GM21423 (cell line): ENCODE results near the gene TMEM117.
A peak's percentile ranks its signal among the peaks of the same experiment; 100 is the strongest.
"Not testable (repeated sequence)": the region's sequence is repeated elsewhere in the genome, so short reads cannot be mapped to it uniquely, and the experiment has no call there.

Experiments used
- ATAC-seq: cut with Tn5 transposase; IDR thresholded peaks from one replicate; pipeline ENCODE4 v1.9.1; 2021; ENCODE audit warnings: mild to moderate bottlenecking, moderate library complexity; ENCODE audit not compliant: unreplicated experiment

The TMEM117 gene

DNA sequence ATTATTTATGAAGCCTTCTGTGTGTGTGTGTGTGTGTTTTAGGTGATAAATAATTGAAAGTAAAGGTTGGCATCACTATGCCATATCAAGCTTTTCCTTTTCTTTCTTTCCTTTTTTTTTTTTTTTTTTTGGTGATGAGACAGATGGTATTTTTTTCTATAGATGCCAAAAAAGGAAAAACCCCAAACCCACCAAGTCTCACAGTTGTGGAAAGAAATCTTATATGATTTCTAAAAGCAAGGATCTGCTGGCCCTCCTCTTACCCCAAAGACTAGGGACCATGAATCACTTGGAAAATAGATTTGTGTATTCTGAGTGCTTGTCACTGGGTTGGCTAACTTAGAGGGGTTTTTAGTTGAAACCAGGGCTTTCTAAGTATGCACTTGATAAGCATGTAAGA is 181.3 kb downstream of the TMEM117 start:
- no peak for ATAC-seq

DNA sequence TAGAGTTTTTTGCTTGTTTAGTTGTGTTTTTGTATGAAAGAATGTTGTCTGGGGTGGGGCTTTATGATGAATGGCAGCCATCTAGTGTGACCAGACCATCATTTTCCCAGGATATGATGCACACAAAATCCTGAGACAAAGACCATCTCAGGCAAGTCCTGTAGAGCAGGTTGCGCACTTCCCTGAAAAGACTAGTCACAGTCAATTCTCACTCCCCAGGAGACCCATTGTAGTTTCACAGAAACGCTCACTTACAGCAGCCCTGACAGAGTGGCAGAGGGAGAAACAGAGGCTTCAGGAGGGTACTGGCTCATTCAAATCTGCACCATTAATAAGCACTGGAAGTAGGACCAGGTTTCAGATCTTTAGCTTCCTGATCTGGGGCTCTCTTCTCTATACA is 183.2 kb downstream of the TMEM117 start:
- ATAC-seq = no peak

DNA sequence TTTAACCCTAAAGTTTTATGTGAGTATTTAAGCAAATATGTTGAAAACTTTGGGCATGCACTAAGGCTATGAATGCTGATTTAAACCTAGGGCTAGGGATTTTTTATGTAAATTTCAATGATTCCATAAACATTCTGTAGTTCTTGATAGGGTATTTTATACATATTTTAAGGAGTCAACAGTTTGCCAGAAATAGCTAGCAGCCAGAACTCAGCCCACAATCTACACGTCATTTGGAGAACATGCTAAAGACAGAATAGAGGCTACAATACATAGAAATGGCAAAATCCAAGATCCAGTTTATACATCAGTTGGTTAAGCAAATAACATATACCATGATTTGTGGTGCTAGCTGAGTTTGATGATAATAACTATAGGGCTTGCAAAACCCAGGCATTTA is 184.7 kb downstream of the TMEM117 start:
- ATAC-seq = no peak

DNA sequence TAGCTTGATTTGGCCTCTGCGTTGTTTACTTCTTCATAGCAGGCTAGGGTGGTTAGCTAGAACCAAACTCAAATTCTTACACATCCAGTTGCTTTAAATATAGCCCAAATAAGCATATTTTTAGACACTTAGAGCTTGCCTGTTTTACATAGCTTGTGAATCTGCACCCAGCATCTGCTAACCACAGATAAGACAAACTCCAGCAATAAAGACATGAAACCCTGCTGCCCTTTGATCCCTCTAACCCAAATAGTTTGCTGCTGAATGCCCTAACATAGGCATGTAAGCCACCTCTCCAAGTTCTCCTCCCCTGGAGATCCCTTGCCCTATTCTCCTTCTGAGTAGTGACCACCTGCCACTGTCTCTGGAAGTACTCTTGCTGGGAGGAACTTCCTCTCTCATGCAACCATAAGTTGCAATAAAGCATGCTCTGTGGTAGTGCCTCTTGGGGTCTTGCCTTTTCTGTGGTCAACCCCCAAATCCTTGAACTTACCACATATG is 185.6 kb downstream of the TMEM117 start:
- ATAC-seq = peak; percentile 59

DNA sequence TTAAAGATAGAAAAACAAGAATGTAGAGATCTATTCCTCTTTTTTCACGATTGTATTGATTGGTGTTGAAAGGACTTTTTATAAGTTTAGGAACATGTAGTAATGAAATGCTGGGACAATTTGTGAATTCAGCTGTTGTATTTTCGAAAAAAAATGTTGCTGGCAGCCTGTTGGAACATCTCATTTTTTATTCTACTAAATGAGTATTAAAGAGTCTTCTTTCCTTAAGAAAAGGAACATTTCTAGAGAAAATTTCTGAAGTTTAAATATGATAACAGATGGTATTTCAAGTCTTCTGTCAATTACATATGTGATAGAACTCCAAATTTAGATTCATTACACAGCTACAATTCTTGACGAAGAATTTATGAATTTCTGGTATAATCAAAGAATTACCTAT is 189.6 kb downstream of the TMEM117 start:
- no peak for ATAC-seq

DNA sequence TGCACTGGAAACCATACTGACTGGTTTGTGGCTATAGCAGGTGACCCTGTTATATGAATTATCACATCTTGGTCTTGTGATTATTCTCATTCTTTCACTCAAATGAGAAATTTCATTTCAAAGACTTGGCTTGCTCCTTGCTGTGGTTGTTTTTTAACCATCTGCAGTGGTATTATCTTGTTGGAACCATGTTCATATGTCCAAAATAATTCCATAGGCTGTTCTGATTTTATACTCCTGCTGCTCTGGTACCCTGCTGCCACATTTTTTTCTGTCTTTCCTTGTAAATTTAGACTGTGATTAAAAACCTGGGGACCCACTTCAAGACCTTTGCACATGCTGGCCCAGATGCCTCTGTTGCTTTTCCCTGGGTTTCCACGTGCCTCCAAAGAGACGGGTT is 190.2 kb downstream of the TMEM117 start:
- ATAC-seq = no peak

DNA sequence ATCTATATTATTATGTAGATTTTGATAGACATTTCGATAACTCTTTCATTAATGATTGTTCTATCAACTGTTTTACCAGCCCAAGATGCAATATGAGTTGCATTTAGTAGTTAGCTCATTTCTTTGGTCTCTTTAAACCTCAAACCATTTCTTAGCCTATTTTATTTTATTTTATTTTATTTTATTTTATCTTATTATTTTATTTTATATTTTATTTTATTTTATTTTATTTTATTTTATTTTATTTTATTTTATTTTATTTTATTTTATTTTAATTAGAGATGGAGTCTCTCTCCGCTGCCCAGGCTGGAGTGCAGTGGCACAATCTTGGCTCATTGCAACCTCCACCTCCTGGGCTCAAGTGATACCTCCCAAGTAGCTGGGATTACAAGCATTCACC is 191.0 kb downstream of the TMEM117 start:
- ATAC-seq = not testable (repeated sequence)

DNA sequence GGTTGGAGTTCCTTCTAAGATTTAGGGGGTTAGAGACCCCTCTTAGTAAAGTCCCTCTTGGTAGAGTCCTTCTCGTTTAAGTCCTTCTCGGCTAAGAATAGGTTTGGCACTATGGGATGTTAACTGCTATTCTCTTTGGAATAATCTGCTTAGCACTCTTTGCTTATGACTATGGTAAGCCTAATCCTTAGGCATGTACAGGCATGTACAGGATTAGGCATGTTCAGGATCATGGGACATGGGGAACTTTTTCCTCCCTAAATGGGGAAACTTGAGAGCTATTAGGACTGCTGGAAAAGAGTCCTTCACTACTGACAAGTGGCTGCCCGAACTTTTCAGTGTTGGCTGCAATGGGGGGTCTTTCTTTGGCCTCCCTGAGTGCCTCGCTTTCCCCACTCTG is 193.3 kb downstream of the TMEM117 start:
- ATAC-seq = no peak

DNA sequence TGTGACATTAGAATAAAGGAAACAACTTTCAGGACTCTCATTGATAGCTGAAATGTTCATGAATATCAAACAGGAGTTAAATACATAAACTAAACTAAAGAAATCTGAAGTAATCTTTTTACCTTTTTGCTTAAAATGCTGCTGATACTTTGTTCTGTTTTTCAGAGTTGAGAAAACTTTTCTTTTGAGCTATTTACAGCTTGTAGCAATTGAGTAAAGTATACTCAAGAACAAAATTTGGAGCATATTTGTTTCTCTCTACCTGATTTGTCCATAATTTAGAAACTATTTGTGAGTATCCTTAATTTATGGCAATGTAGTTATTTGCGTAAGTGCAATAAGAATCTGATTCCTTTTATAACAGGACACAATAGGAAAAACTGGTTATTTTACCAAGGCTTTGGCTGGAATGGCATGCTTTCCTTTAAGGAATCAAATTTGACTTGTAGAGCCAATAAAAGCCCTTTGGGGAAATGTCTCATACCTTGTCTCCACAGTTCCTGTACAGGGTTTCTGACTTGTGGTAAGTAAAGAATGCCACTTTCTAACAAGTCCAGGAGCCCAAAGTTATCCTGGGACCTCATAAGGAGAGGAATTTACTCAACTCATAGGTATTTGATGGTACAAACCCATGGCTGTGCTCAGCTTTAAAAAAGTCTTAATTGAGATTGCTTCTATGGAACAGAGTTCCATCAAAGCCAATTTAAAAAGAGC is 195.7 kb downstream of the TMEM117 start:
- no peak for ATAC-seq

DNA sequence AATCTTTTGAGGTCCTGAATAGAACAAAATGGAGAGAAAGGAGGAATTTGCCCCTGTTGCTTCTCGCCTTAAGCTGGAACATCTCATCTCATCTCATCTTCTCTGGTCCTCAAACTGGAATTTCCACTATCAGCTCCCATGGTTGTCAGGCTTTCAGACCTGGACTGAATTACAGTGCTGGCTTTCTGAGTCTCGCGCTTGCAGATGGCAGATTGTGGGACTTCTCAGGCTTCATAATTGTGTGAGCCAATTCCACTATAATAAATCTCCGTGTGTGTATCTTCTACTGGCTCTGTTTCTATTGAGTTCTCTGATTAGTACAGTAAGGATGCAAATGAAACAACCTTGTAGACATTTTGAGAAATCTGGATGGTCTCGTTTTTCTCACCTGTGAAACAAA is 199.0 kb downstream of the TMEM117 start:
- no peak for ATAC-seq

DNA sequence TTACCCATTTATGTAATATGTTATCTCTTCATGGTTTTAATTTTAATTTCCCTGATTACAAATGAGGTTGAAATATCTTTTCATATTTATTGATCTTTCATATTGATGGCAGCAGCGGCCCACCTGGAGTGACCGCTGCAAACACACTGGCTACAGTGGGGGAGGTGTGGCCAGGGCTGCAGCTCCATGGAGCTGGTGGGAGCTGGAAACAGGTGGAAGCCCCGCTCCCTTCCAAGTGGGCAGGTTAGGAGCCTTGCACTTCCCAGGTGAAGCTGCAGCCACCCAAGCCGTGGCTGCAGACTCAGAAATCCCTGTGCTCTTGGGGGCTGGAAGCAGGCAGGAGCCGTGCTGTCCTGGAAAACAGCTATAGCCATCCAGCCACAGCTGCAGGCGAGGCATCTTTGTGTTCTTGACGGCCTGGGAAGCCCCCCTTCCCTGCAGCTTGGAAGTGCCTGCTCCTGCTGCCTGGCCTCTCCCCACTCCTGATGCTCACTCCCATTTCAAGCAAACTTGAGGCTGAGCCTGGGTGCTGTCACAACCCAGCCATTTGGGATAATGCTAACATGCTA is 201.1 kb downstream of the TMEM117 start:
- ATAC-seq = no peak

DNA sequence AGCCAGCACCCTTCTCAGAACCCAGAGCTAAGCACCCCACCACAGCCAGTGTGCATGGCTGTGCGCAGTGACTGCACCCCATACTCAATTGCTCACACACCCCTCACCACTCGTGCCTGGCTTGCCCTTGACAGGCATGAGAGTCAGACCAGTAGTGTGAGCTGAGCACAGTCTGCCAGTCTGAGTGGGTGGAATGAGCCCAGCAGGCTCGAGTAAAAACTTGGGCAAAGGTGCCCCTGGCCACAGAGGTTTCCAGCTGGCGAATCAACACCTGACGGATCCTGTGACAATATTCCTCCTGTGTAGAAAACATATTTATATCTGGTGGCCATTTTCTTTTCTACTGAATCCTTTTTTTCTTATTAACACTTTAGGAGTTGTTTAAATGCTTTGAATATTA is 202.5 kb downstream of the TMEM117 start:
- no peak for ATAC-seq

DNA sequence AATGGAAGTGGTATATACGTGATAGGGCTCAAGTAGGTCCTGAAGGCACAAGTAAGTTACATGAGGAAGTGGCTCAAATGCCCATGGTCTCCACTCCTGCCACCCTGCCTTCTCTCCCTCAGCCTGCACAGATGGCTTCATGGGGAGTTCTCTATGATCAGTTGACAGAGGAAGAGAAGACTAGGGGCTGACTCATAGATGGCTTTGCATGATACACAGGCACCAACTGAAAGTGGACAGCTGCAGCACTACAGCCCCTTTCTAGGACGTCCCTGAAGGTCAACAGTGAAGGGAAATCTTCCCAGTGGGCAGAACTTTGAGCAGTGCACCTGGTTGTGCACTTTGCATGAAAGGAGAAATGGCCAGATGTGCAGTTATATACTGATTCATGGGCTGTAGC is 208.6 kb downstream of the TMEM117 start:
- not testable (repeated sequence) for ATAC-seq

DNA sequence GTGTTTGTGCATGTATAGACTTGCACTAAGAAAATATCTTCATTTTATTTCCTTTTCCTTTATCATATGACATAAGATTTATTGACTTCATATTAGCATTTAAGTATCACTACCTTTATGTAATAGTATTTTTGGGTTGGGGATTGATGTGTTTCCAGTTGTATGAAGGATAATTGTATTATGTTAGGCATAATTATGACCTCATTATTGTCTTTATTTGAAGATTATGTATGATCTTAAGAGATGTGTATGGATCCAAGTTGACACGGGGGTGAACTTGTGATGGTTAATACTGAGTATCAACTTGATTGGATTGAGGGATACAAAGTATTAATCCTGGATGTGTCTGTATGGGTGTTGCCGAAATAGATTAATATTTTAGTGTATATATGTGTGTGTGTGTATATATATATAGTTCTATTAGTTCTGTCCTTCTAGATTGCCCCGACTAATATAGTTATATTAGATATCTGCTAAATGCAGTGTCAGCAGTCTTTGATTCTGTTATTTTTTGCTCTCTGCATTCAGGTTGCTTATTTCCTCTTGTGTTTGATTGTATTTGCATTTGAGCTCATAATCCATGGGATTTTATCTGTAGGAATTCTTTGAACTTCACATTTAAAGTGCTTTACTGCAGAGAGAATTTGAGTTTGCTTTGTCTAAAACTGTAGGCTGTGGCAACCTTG is 211.0 kb downstream of the TMEM117 start:
- no peak for ATAC-seq

DNA sequence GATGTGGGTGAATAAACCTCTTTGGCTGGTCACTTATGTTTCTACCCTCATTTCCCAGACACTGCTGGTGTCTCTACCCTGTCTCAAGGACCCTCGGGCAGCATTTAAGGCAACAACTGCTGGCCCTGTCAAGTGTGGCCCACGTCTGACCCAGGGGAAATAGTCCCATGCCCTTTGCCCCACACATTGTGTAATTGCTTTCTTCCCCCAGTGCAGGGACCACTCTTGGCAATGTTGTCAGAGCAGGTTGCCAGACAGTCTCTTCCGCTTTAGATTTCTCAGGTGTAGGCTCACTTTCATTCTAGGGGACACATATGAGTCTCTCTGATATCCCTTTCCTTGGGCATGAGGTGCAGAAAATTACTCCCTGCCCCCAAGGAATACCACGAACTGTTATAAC is 216.7 kb downstream of the TMEM117 start:
- ATAC-seq = no peak

DNA sequence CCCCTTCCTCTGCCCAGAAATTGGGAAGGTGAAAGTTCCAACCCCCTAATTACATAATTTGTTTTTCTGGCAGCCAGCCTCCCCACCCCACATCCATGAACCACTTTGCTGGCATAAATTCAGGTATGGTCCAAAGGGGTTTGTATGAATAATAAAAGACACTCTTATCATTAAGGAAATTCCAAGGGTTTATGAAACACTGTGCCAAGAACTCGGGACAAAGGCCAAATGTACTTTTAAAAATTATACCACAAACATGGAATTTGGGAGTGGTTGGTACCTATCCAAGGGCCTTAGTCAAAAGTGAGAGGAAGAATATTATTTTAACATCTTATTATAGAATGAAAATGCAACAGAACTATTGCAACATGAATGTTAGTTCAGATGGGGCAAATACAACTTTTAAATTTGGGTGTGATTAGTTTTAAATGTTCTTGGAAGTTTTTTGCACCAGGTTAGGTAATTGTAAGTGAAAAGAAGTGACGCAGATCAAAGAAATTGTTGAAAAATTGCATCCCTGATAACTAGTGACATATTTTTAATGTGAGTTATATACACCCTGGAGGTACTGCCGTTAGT is 217.8 kb downstream of the TMEM117 start:
- no peak for ATAC-seq

DNA sequence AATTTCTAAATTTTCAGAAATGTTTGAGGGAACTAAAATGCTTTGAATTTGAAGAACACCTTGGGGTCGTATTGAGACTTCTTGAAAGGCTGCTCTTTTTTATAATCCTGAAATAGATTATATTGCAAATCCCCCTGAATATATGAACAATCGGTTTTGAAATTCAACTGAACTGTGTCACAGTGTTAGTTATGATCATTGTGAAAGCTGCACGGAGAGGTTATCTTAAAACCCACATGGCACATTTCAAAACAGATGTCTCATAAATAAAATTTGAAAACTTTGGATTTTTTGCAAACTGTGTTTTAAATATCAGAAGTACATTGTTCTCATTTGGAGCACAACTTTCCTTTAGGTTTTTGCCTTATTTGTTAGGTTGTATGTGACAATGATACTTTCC is 218.4 kb downstream of the TMEM117 start:
- ATAC-seq = no peak

DNA sequence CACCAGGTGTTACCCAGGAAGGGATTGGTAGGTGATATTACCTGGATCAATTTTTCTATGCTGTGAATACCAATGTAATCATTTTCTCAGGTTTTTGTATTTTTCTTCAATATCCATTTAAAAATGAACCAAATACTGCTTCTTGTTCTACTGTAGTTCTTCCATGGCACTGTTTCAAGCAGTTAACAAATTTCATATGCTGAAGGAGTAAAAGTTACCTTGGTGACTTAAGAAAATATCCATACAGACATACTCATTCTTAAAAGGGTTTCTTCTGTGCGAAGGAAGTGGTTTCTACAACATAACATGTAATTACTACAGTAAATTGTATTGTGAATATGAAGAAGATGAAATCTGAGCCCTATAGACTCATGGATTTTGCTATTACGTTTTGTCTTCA is 222.5 kb downstream of the TMEM117 start:
- no peak for ATAC-seq

DNA sequence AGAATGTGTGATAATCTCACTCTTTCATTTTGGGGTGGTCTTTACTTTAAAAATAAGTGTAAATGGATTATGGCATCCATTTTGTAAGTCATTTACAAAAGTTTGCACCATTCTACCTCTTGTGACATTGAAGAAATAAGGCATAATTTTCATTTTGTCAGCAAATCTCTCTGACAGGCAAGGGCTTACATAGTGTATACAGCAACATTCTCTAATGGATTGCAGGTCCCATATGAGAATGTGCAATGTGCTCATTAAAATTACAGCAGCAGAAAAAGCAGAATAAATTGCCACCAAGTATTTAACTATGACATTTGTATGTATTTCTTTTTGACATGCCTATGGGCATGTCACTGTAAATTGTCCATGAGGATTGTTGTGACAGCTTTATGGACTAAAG is 223.6 kb downstream of the TMEM117 start:
- ATAC-seq = no peak

DNA sequence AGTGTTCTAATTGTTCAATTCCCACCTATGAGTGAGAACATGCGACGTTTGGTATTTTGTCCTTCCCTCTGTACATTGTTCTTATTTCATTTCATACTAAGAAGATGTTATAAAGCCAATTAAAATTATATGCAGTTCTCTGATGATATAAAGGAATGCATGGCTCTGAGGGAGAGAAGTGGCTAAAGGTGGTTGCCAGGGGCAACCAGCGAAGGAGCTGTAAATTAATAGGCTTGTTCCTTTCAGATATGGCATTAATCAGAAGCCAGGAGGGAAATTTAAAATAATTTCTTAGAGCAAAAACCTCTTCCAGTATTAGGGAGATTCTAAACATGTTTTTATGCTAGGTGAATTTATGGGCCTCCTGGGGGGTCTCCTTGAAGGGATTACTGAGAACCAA is 227.8 kb downstream of the TMEM117 start:
- ATAC-seq = no peak

DNA sequence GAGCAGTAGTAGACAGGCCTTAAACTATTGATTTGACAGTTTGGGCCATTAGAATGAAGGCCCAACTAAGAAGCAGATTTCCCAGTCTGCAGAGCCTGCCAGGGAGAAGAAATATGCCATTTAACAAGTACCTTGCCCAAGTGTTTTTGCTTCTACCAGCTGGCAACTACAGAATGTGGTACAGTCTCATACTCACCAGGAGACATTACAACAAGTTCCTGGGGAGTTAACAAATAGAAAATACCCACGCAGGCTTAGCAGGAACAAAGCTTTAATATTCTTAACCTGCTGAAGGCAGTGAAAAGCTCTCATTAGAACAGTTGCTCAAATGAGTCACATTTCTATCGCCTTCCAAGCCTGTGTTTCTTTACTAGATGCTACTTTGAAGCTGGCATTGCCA is 241.0 kb downstream of the TMEM117 start:
- no peak for ATAC-seq

DNA sequence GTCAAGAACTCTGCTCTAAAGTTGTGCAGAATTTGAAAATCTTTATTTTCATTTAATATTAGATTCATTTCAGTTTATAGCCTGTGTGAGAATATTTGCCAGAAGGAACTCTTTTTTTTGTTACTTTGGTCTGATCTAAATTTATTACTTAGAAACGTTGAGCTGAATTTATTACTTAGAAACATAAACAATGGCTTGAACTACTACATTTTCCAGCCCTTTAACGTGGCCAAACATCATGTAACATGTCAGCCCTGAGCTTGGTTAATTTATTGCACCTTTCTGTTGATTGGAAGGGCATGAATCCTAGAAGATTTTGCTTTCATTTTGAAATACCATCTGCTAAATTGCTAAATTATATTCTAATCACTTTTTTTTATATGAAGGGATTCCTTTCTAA is 241.4 kb downstream of the TMEM117 start:
- no peak for ATAC-seq
